NCI-H2107 treated with DMSO at 0.1 percent for 48 hours (cell line): ENCODE data around the gene HOPX.
A peak's percentile ranks its signal among the peaks of the same experiment; 100 is the strongest.
"Not testable (repeated sequence)": the region's sequence is repeated elsewhere in the genome, so short reads cannot be mapped to it uniquely, and the experiment has no call there.

Experiments used
- DNase-seq: peaks from one replicate; lab custom pipeline; 2025; ENCODE audit not compliant: unreplicated experiment; lab: John Stamatoyannopoulos, UW

Gene HOPX

GRCh38 chr4:56630876-56631666 is 50.0 kb downstream of the HOPX start:
- DNase-seq = no peak

- no peak for DNase-seq
Observed at GRCh38 chr4:56628592-56628991, 52.5 kb downstream of the HOPX start.

GRCh38 chr4:56627985-56628384 is 53.1 kb downstream of the HOPX start:
- no peak for DNase-seq

DNA sequence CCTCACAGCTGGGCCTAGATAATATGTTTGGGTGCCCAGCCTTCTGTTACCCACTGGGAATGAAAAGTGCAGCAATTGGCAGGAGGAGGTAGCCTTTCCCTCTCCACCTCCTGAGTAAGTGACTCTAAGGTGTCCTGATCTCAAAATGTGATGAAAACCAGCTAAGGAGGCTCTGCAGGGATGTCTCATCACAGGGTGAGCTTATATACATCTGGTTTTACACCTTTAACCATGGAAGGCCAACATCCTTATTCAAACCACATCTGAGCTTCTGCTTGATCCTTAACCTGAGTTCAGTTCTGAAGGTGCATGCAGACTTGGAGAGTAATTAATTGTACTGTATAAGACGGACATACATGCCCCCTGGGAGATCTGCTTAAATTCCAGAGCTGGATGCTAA is 53.7 kb downstream of the HOPX start:
- DNase-seq = no peak

DNA sequence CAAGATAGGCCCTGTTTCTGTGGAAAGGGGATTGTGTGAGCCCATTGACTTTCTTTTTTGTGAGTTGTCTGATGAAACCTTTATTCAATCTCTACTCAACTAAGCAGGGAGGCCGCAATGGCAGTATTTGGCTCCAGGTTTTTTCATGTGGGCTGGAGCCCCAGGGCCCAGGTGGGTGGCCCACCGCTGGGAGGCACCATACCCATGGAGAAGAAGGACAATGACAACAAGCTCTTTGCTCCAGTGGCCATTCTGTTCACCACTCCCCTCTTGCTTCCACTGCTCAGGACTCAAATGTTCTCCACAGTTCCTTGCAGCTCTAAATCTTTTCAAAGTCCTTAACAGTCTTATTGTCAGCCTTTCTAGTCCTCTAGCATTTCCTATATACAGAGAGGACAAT is 54.1 kb downstream of the HOPX start:
- no peak for DNase-seq

GRCh38 chr4:56626420-56626819 is 54.7 kb downstream of the HOPX start:
- no peak for DNase-seq

GRCh38 chr4:56622176-56622575 is 58.9 kb downstream of the HOPX start:
- DNase-seq = no peak

GRCh38 chr4:56619816-56620215 is 61.3 kb downstream of the HOPX start:
- DNase-seq = no peak

DNA sequence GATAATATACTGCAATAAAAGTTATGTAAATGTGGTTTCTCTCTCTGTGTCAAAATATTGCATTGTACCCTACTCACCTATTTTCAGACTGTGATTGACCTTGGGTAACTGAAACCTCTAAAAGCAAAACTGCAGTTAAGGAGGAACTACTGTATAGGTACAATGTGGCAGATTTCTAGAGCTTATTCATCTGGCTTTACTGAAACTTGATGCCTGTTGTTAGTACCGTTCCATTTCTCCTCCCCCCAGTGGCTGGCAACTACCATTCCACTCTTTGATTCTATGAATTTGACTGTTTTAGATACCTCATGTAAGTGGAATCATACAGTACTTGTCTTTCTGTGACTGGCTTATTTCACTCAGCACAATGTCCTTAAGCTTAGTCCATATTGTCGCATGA is 61.9 kb downstream of the HOPX start:
- peak; percentile 23 for DNase-seq

DNA sequence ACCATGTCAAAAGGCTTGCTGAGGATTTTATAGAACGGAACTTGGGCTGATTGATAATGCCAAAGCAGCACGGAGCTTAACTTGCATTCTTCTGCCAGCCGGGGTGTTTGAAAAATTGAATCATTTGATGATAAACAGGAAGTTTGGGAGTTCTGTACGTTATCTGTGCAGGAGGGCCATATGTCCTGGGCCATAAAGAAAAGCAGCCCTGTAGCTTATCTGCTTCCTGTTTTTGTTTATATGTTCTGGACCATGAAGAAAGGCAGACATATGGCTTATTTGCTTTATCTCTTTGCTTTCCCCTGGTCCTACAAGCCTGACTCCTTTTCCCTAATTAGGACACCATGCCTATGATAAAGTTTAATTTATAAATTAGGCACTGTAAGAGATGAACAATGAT is 62.4 kb downstream of the HOPX start:
- DNase-seq = no peak

DNA sequence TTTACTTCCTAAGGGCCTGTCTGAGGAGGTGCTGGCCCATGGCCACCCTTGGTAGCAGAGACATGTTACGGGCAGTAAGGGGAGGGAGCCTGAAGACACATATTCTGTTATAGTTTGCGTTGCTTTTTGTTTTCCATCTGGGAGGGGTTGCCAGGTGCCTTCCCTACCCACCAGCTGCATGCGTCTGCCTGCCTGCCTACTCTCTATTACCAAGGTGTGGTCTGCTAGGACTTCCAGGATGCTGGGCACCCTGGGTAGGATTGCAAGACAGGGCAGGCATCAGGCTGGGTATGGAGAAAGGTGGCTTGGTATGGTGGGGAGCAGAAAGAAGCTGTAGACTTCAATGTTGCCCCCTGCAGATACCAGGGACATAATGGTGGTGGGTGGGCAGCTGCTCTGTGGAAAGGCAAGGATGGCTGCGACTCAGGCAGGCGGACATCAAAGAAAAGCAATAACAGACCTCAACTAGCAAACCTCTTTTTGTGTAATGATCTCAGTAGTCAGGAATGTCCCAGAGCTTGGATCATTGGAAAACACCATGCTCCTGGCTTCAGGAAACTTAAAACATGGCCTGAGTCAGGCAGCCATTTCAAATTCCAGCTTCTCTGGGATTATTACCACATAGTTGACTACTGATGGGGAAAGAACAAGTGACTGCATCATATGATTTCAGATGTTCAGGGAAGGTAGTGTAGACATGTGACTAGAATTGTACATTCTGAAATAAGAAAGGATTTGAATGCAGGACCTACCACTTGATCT is 67.8 kb downstream of the HOPX start:
- no peak for DNase-seq

- DNase-seq = no peak
Observed at GRCh38 chr4:56612282-56612681, 68.8 kb downstream of the HOPX start.

- no peak for DNase-seq
Observed at GRCh38 chr4:56611501-56611900, 69.6 kb downstream of the HOPX start.

GRCh38 chr4:56610170-56610569 is 70.9 kb downstream of the HOPX start:
- DNase-seq = not testable (repeated sequence)

DNA sequence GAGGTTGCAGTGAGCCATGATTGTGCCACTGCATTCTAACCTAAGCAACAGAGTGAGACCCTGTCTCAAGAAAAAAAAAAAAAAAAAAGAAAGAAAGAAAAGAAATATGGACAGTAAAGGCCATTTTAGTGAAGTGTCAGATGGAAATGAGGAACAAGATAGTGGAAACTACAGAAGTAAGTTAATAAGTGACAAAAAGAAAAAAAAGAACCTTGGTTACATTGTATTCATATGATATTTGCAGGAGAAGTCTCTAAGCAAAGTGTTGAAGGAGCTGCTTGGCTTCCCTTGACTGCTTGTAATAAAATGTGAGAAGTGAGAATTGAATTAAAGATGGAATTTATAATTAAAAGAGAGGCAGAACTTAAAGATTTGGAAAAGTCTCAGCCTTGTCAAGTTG is 73.2 kb downstream of the HOPX start:
- no peak for DNase-seq

GRCh38 chr4:56606385-56606784 is 74.7 kb downstream of the HOPX start:
- DNase-seq = no peak

DNA sequence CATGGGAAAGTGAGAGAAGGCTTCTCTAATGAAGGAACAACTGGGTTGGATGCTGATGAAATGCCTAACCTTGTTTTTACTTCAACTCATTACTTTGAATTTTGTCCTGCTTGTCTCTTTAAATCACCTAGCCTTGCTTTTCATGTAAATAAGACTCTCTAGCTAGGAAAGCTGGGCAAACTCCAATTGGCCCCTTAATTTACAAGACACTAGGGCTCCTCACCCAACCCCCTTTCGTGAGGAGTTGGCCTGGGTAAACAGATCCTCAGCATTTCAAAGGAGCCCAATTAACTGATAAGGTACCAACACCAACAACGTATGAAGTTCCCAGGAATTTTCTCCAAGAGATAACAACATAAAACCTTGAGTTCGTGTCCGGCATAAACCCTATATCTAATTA is 75.6 kb downstream of the HOPX start:
- not testable (repeated sequence) for DNase-seq

- DNase-seq = no peak
Observed at GRCh38 chr4:56603297-56603696, 77.8 kb downstream of the HOPX start.
